ENCODE measurements around the gene ADM2.
"Not testable (repeated sequence)": the region's sequence is repeated elsewhere in the genome, so short reads cannot be mapped to it uniquely, and the experiment has no call there.

ADM2 gene

DNA sequence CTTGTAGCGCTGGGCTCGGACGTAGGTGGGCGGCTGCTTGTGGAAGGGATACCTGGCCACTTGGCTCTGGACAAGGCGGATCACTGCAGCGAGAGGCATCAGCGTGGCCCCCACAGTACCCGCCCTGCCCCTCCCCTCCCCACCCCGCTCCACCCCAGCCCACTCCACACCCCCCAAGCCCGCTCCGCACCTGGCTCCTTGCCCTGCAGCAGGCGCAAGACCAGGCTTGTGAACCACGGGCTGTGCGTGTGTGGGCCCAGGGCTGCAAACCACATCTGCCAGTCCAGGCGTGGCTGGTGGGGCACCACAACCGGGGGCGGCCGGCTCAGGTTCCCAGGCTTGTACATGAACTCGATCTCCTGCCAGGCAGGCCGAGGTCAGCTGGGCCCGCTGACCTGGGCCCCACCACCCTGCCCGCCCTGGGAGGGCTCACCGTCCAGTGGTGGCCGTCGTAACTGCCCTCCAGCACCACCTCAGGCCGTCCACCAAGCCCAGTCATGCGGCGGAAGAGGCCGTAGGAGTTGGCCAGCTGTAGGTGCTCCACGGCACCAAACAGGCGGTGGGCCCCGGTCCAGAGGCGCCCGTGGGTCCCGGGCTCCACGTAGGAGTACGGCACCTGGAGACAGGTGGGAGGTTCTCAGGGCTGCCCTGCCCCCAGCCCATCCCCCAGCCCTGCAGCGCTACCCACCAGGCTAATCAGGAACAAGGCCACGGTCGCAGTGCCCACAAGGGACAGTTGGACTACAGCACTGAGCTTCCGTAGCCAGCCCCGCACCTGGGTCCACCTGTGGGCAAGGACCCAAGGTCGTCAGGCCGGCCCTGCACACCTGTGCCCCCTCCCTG lies 23.2 kb downstream of the ADM2 start:
- DNase-seq (ENCODE audit: extremely low read depth in 1 of 2, low read depth in 1 of 2): no peak

DNA sequence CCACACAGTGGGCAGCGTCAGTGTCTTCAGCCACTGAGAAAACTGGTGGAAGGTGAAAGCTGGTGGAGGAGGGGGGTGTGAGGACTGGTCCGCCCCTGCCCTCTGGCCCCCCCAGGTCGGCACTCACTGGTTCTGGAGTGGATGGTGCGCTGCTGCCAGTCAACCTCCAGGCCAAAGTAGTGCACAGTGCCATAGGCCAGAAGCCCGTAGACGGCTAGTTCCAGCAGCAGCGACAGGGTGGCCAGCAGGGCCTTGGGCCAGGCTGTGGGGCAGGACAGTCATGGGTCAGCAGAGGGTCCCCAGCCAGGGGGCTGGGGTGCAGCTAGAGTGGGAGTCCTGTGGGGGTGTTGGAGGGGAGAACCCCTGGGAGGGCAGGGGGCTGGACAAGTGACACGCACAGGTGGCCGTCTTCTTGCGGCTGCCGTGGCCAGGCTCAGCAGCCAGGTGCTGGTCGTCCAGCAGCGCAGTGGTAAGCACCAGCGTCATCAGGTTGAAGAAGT lies 24.0 kb downstream of the ADM2 start:
- no peak for DNase-seq (ENCODE audit: extremely low read depth in 1 of 2, low read depth in 1 of 2)

DNA sequence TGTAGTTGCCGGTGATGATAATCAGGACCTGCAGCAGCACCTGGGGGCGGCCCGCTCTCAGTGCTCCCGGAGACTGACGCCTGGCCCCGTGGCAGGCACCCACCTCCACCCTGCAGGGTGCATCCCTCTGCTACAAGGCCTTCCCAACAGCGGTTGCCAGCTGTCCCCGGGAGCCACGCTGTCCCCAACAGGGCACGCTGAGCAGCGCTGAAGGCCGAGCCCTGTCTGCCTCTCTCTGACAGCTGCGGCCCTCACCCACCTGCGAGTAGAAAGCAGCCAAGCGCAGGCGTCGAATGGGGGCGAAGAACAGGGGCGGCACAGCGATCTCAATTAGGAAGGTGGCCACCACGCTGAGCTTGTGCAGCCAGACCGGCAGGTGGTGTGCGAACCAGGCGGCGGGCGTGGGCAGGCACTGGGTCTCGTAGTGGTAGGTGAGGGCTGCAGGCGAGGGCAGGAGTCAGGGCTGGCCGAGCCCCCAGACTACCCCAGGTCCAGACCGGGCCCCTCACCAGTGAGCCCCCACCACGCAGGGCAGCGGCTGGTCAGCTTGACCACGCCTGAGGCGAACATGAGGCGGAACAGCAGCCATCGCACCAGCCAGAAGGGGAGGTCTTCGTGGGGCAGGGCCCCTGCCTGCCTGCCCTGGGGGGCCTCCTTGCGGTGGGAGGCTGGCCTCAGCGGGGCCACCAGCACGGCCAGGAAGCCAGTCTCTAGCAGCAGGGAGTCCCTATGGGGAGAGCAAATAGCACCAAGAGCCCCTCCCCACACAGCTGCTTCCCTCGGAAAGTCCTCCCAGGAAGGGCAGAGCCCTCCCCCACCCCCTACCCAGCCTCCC lies 24.6 kb downstream of the ADM2 start:
- DNase-seq (ENCODE audit: extremely low read depth in 1 of 2, low read depth in 1 of 2): no peak

DNA sequence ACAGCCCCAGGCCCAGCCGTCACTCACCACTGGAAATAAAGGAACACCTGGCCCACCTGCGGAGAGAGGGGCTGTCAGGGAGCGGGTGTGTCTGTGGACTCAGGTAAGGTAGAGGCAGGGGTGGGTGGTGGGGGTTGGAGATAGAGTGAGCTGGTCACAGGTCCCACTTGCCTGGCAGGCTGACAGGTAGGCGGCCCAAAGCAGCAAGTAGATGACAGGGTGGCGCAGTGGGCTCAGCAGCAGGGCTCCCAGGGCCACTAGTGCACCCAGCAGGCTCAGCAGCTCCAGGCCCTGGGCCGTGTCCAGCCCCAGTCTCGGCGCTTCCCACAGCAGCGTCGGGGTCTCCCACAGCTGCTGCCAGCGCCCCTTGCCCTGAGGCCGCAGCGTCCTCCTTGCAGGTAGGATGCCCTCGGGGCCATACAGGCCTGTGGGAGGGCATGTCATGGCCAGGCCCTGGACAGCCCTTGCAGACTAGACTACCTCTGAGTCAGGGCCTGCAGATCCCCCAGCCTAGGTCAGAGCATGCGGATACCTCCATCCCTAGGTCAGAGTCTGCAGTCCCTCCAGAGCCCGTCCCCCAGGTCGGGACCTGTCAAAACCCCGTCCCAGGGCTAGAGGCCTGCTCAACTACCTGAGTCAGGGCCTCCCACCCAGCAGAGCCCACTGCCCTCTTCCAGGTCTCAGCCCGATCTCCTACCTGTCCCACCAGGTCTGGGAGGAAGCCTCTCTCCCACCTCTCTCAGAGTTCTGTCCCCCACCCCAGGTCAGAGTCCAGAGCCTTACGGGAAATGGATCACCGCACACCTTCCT lies 25.5 kb downstream of the ADM2 start:
- DNase-seq (ENCODE audit: extremely low read depth in 1 of 2, low read depth in 1 of 2): no peak

DNA sequence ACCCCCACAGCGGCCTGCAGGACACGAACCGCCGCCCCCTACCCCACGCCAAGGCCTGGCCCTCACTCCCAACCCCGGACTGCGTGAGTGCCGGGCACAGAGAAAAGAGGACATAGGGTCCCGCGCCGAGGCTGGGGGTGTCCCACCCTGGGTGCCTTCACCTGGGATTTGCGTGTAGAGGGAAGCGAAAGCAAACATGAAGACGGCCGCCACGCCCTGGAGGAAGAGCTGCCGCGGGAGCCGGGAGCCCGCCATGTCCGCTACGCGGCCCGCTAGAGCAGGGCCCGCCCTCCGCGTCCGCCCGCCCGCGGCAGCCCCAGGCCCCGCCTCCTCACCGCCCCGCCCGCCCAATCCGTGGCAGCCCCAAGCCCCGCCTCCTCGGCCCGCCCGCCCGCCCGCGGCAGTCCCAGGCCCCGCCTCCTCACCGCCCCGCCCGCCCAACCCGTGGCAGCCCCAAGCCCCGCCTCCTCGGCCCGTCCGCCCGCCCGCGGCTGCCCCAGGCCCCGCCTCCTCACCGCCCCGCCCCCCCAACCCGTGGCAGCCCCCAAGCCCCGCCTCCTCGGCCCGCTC lies 26.2 kb downstream of the ADM2 start, which contains the start of gene LMF2:
TSS of gene LMF2 (minus strand) at position 282 of the 570 bp plus-strand sequence. CDS start at position 255, 27 bp downstream.
- peak; percentile 79 to 89 for DNase-seq (ENCODE audit: extremely low read depth in 1 of 2, low read depth in 1 of 2)

DNA sequence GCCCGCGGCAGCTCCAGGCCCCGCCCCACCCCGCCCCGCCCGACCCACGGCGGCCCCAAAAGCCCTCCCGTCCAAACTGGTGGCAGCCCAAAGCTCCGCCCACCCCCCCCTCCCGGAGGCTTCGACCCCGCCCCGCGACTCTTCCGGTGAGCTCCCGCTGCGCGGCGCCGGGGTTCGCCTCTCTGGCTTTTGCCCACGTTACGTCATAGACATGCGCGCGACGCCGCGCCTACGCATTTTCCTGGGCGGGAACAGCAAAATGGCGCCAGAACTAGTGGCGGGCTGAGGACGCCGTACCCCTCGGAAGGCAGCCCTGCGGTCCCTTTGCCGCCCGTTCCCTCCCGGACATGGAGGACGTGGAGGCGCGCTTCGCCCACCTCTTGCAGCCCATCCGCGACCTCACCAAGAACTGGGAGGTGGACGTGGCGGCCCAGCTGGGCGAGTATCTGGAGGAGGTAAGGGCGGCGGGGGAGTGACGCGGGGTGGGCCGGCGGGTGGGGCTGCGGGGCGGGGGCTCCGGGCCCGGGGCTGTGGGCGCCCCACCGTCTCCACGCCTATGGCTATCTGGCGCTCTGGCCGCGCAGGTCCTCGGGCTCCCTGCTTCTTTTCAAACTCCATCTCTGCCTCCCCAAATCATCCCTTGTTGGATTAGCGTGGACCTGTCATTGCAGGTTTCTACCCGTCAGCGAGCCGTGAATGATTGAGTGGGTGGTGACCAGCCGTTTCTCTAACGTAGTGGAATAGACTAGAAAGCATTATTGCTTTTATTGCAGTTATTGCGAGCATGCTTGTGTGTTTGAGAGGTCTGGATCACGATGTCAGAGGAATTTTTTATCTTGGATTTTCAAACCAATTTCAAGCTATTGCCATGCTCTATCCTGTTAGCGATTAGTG lies 26.9 kb downstream of the ADM2 start, which contains the start of gene NCAPH2:
TSS of gene NCAPH2 (plus strand) at position 234 of the 894 bp plus-strand sequence. CDS start at position 348, 114 bp downstream.
- DNase-seq (ENCODE audit: extremely low read depth in 1 of 2, low read depth in 1 of 2): peak; percentile 91 to 96

DNA sequence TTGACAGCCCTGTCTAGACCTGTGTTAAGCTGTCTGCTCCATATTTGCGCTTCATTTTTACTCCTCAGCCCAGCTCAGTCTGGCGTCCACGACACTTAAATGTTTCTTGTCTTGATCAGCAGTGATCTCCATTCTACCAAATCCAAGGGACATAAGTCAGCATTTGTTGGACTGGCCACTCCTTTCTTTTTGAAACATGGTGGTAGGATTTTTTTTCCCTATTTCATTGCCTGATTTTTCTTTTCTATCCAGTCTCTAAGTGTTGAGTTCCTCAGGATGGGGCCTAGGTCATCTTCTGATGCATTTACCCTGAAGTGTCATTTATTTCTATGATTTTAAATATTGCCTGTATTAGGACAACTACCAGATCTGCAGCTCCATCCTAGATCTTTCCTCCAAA lies 27.6 kb downstream of the ADM2 start:
- DNase-seq (ENCODE audit: extremely low read depth in 1 of 2, low read depth in 1 of 2): no peak

DNA sequence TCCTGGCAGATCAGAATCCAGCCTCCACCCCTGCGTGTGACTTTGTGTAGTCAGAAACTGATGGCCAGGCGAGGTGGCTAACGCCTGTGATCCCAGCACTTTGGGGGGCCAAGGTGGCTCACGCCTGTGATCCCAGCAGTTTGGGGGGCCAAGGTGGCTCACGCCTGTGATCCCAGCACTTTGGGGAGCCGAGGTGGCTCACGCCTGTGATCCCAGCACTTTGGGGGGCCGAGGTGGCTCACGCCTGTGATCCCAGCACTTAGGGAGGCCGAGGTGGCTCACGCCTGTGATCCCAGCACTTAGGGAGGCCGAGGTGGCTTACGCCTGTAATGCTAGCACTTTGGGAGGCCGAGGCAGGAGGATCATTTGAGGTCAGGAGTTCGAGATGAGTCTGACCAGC lies 31.8 kb downstream of the ADM2 start:
- DNase-seq (ENCODE audit: extremely low read depth in 1 of 2, low read depth in 1 of 2): no peak

DNA sequence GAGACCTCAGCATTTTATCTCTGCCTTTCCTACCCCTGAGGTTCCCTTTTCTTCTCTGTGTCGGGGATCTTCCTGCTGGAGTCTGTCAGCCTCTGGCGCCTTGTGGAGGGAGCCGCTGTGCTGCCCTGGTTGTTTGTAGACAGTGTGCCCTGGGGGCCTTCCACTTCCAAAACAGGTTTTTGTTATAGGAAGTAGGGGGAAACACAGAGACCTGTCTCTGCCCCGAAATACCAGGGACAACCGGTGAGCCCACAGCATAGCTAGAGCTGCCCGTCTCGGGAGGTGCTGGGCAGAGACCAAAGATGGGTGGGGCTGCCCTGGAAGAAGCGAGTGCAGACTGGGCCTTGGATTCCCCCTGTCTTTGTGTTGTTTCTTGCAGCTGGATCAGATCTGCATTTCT lies 34.7 kb downstream of the ADM2 start:
- DNase-seq (ENCODE audit: extremely low read depth in 1 of 2, low read depth in 1 of 2): no peak

DNA sequence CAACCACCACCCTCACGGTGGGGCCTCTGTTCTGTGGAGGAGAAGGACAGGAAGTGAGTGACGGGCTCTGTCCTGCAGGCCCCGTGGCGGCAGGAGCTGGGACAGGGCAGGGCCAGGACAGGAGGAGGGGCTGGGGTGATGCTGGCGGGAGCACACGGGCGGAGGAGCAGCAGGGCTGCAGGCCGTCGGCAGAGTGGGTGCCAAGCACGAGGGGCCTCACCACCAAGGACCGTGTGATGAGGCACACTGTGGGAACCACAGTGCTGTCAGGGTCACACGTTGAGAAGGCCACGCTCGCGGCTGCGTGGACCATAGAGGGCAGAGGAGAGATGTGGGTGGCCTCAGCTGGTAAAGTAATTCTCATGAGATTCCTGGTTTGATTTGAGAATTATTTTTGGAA lies 35.5 kb downstream of the ADM2 start:
- DNase-seq (ENCODE audit: extremely low read depth in 1 of 2, low read depth in 1 of 2): no peak

DNA sequence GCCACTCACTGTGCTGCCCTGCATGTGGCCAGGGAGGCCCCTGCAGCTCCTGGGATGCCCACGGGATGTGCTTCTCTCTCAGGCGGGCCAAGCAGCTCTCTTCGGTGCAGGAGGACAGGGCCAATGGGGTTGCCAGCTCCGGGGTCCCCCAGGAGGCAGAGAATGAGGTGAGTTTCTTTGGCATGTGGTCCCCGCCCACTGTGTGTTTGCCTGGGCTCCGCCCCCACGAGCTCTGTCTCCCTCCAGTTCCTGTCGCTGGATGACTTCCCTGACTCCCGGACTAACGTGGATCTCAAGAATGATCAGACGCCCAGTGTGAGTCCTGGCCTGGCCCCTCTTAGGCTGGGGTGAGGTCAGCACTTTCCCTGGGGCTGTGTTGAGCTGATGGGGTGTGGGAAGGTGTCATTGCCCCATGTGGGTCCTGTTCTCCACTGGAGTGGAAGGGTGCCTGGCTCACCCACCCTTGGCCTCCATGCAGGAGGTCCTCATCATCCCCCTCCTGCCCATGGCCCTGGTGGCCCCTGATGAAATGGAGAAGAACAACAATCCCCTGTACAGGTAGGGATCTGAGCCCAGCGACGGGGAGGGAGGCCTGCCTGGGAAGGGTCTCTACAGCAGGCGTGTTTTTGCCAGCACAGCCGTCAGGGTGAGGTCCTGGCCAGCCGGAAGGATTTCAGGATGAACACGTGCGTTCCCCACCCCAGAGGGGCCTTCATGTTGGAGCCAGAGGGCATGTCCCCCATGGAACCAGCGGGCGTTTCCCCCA lies 36.3 kb downstream of the ADM2 start:
- no peak for DNase-seq (ENCODE audit: extremely low read depth in 1 of 2, low read depth in 1 of 2)

DNA sequence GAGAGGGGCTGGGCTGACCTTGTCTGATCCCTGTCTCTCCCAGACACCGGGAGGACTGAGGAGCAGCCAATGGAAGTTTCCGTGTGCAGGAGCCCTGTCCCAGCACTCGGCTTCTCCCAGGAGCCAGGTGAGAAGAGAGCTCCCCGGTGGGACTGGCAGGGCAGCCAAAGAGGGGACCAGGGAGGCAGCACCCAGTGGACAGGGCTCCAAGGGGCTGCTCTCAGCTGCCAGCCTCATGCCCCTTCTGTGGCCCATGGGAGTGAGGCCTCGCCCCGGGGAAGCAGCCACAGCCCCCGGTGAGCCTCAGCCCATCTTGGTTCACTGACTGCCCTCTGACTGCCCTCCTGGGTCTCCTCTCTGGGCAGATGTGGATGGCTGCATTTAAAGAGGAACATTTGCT lies 37.3 kb downstream of the ADM2 start:
- no peak for DNase-seq (ENCODE audit: extremely low read depth in 1 of 2, low read depth in 1 of 2)

DNA sequence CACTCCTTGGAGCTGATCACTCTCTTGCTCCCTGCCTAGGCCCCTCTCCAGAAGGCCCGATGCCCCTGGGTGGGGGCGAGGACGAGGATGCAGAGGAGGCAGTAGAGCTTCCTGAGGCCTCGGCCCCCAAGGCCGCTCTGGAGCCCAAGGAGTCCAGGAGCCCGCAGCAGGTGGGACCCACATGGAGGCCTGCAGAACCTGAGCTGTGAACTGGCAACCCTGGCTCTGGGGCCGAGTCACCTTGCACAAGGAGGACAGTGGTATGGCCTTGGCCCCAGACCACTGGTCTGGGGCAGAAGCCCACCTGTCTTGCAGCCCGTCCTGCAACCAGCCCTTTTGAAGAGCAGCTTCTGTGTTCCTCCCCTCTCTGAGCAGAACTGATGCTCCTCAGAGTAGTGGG lies 37.8 kb downstream of the ADM2 start:
- DNase-seq (ENCODE audit: extremely low read depth in 1 of 2, low read depth in 1 of 2): no peak

DNA sequence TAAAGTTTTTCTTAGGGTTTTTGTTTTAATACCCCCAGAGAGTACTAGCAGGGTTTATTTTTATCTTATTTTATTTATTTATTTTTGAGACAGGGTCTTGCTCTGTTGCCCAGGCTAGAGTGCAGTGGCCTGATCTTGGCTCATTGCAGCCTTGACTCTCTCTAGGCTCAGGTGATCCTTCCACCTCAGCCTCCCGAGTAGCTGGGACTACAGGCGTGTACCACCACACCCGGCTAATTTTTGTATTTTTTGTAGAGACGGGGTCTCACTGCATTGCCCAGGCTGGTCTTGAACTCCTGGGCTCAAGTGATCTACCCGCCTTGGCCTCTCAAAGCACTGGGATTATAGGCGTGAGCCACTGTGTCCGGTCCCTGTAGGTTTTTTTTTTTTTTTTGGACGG lies 38.8 kb downstream of the ADM2 start:
- DNase-seq (ENCODE audit: extremely low read depth in 1 of 2, low read depth in 1 of 2): not testable (repeated sequence)

DNA sequence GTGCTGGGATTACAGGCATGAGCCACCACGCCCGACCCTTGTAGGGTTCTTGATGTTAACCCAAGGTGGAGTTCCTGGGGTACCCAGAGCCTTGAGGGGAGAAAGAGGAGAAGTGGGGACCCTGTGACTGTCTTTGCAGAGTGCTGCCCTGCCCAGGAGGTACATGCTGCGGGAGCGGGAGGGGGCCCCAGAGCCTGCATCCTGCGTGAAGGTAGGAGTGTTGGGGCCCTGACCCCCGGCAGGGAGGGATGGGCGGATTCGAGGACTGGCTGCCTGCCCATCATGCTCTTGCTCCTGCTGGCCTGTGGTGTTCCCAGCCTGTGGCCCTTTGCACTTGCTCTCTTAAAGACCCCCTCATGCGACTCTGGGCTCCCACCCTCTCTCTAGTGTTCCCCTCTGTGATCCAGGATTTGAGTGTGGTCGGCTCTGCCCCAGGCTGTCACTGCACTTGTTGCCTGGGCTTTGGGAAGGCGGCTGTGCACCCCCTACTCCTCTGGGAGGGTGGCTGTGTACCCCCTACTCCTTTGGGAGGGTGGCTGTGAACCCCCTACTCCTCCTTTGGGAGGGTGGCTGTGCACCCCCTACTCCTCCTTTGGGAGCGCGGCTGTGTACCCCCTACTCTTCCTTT lies 39.6 kb downstream of the ADM2 start:
- DNase-seq (ENCODE audit: extremely low read depth in 1 of 2, low read depth in 1 of 2): no peak

DNA sequence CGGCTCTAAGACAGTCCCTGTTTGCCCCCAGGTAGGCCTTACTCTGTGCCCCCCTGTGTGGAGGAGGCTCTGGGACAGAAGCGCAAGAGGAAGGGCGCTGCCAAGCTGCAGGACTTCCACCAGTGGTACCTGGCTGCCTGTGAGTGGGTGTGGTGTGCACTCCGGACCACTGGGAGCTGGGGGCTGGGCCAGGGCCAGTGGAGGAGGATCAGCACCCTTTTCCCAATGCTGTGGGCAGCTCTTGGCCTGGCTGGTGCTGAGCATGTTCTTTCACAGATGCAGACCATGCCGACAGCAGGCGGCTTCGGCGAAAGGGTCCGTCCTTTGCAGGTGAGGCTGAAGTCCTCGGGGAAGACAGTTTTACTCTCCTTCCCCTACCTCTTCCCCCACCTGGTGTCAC lies 40.4 kb downstream of the ADM2 start:
- no peak for DNase-seq (ENCODE audit: extremely low read depth in 1 of 2, low read depth in 1 of 2)

DNA sequence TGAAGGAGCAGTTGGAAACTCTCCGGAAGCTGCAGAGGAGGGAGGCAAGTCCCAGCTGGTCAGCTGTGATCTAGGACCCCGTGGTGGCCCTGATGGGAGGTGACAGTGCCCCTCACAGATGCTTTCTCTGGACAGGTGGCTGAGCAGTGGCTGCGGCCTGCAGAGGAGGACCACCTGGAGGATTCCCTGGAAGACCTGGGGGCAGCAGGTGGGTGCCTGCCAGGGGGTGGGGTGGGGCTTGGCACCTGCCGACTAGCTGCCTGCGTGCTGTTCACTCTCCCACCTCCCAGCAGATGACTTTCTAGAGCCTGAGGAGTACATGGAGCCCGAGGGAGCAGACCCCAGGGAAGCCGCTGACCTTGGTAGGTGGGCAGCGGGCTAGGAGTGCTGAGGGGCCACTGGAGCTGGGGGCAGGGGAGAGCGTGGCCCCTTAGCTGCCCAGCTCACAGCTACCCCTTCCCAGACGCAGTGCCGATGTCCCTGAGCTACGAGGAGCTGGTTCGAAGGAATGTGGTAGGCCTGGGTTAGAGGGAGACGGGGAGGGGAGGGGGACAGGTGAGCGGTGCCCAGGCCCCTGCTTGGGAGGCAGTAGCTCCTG lies 41.0 kb downstream of the ADM2 start:
- DNase-seq (ENCODE audit: extremely low read depth in 1 of 2, low read depth in 1 of 2): no peak

All from stimulated activated CD8-positive, alpha-beta memory T cell treated with anti-CD3 and anti-CD28 coated beads, Interleukin-7, amount 100 ng/mL, for 48 hours (primary cell).